HUES6 (cell line): ENCODE results near the gene ELAC2.

Source experiments
- H3K27ac ChIP-seq: 2 replicates; pipeline ENCODE4 v1.7.0; 2013; ENCODE audit warnings: low read depth, mild to moderate bottlenecking, low read length, inconsistent platforms
- H3K27me3 ChIP-seq: 2 replicates; pipeline ENCODE4 v1.6.1; 2013; ENCODE audit warnings: low read length; ENCODE audit not compliant: control insufficient read depth, insufficient read depth
- H3K36me3 ChIP-seq: 2 replicates; pipeline ENCODE4 v1.6.1; 2013; ENCODE audit warnings: low read length; ENCODE audit not compliant: control insufficient read depth, insufficient read depth
- H3K4me1 ChIP-seq: 2 replicates; pipeline ENCODE4 v1.6.1; 2013; ENCODE audit warnings: low read length; ENCODE audit not compliant: control insufficient read depth, insufficient read depth
- H3K4me3 ChIP-seq: 2 replicates; pipeline ENCODE4 v1.5.1; 2013; ENCODE audit warnings: low read depth, low read length
- H3K9ac ChIP-seq: one replicate; pipeline ENCODE4 v1.6.1; 2013; ENCODE audit warnings: mild to moderate bottlenecking, low read length
- H3K9me3 ChIP-seq: 2 replicates; pipeline ENCODE4 v1.6.1; 2013; ENCODE audit warnings: low read depth, low read length; ENCODE audit not compliant: control insufficient read depth, insufficient read depth

Gene ELAC2

GRCh38 chr17:13031718-13032350 lies 14.0 kb upstream of the ELAC2 start:
- Histone ChIP-seq H3K27me3 (no peaks in the 10 kb centered on the region), H3K4me3 (no peak overlapping the region), H3K36me3 (no peaks in the 10 kb centered on the region), H3K4me1 (no peaks in the 10 kb centered on the region), H3K9me3 (0 out of 2 replicates have a peak, but pooled peaks cover 6% of the 10 kb centered on the region), H3K9ac (no peak overlapping the region), H3K27ac (no peak overlapping the region)

- Histone ChIP-seq H3K4me1 (no peaks in the 10 kb centered on the region), H3K36me3 (no peaks in the 10 kb centered on the region), H3K27ac (no peak overlapping the region), H3K9me3 (no peaks in the 10 kb centered on the region), H3K9ac (no peak overlapping the region), H3K27me3 (no peaks in the 10 kb centered on the region), H3K4me3 (no peak overlapping the region)
Measured at GRCh38 chr17:13030459-13031300, 12.9 kb upstream of the ELAC2 start.

- H3K9me3 ChIP-seq = no peaks in the 10 kb centered on the region
- H3K4me3 ChIP-seq = no peak overlapping the region
Measured at GRCh38 chr17:13030056-13030455, 12.2 kb upstream of the ELAC2 start.

GRCh38 chr17:13029340-13029739 lies 11.5 kb upstream of the ELAC2 start:
- H3K36me3 ChIP-seq = no peaks in the 10 kb centered on the region
- no peak overlapping the region for H3K4me3 ChIP-seq
- no peaks in the 10 kb centered on the region for H3K27me3 ChIP-seq
- H3K27ac ChIP-seq = no peak overlapping the region
- peaks cover under 1% of the 10 kb centered on the region; the same call in 1 of the 2 replicates for H3K4me1 ChIP-seq
- no peaks in the 10 kb centered on the region for H3K9me3 ChIP-seq
- no peak overlapping the region for H3K9ac ChIP-seq

More at GRCh38 chr17:13030056-13030455, 12.2 kb upstream of the ELAC2 start:
- H3K27ac ChIP-seq = no peak overlapping the region
- no peaks in the 10 kb centered on the region for H3K27me3 ChIP-seq
- H3K9ac ChIP-seq = no peak overlapping the region
- no peaks in the 10 kb centered on the region for H3K36me3 ChIP-seq
- no peaks in the 10 kb centered on the region for H3K4me1 ChIP-seq

GRCh38 chr17:13027246-13027645 lies 9.4 kb upstream of the ELAC2 start:
- no peak overlapping the region for H3K9ac ChIP-seq
- no peak overlapping the region for H3K4me3 ChIP-seq
- no peaks in the 10 kb centered on the region for H3K9me3 ChIP-seq
- H3K4me1 ChIP-seq = peaks cover 4% of the 10 kb centered on the region
- H3K27me3 ChIP-seq = no peaks in the 10 kb centered on the region
- no peaks in the 10 kb centered on the region for H3K36me3 ChIP-seq
- H3K27ac ChIP-seq = no peak overlapping the region

- Histone ChIP-seq H3K27ac (no peak overlapping the region), H3K9ac (no peak overlapping the region), H3K36me3 (no peaks in the 10 kb centered on the region), H3K4me1 (peaks cover 4% of the 10 kb centered on the region), H3K4me3 (no peak overlapping the region), H3K27me3 (no peaks in the 10 kb centered on the region), H3K9me3 (no peaks in the 10 kb centered on the region)
Measured at GRCh38 chr17:13025687-13026086, 7.9 kb upstream of the ELAC2 start.

- no peaks in the 10 kb centered on the region for H3K9me3 ChIP-seq
- H3K4me1 ChIP-seq = peaks cover 4% of the 10 kb centered on the region
- H3K36me3 ChIP-seq = no peaks in the 10 kb centered on the region
- H3K9ac ChIP-seq = no peak overlapping the region
- no peak overlapping the region for H3K27ac ChIP-seq
- H3K27me3 ChIP-seq = no peaks in the 10 kb centered on the region
- H3K4me3 ChIP-seq = no peak overlapping the region
Measured at GRCh38 chr17:13025258-13025627, 7.4 kb upstream of the ELAC2 start.

GRCh38 chr17:13024526-13025257 lies 6.9 kb upstream of the ELAC2 start:
- Histone ChIP-seq H3K27me3 (no peaks in the 10 kb centered on the region), H3K4me3 (peak overlapping the region; percentile 38), H3K9me3 (no peaks in the 10 kb centered on the region), H3K27ac (no peak overlapping the region), H3K4me1 (peaks cover 4% of the 10 kb centered on the region), H3K36me3 (no peaks in the 10 kb centered on the region), H3K9ac (no peak overlapping the region)

- Histone ChIP-seq H3K27me3 (no peaks in the 10 kb centered on the region), H3K9me3 (no peaks in the 10 kb centered on the region), H3K27ac (no peak overlapping the region), H3K4me3 (peak overlapping the region; percentile 35; the same call in 1 of the 2 replicates), H3K9ac (no peak overlapping the region), H3K36me3 (no peaks in the 10 kb centered on the region), H3K4me1 (peaks cover 4% of the 10 kb centered on the region)
Measured at GRCh38 chr17:13024016-13024415, 6.2 kb upstream of the ELAC2 start.

GRCh38 chr17:13016881-13017654 lies 759 bp downstream of the ELAC2 start:
- Histone ChIP-seq H3K36me3 (peaks cover 43% of the 10 kb centered on the region), H3K27ac (no peak overlapping the region), H3K4me3 (peak overlapping the region; percentile 97), H3K9ac (peak overlapping the region; percentile 80), H3K27me3 (no peaks in the 10 kb centered on the region), H3K4me1 (no peaks in the 10 kb centered on the region), H3K9me3 (no peaks in the 10 kb centered on the region)
